H9 (cell line): Measurements from ENCODE around the gene RHOB. TPM values are rescaled to one million over a fixed set of nuclear protein-coding genes. Genes with fewer than 3 reads are reported as not detected.

ENCODE experiments used
- DNase-seq: peaks from one replicate; pipeline ENCODE4 v3.0.0-alpha.2; 2017
- H2AFZ ChIP-seq: one replicate; pipeline ENCODE4 v1.6.1; 2013; ENCODE audit warnings: mild to moderate bottlenecking, low read length, control low read depth, moderate library complexity
- H2AK5ac ChIP-seq: 2 replicates; pipeline ENCODE4 v1.6.1; 2013; ENCODE audit warnings: low read length, control low read depth, mixed read lengths; ENCODE audit not compliant: insufficient read length
- H2BK120ac ChIP-seq: one replicate; pipeline ENCODE4 v1.6.1; 2013; ENCODE audit warnings: low read depth, mild to moderate bottlenecking, low read length, control low read depth, inconsistent platforms; ENCODE audit not compliant: poor library complexity, severe bottlenecking
- H2BK12ac ChIP-seq: 2 replicates; pipeline ENCODE4 v1.6.1; 2013; ENCODE audit warnings: low read length, control low read depth, mixed read lengths, low read depth; ENCODE audit not compliant: insufficient read length
- H2BK15ac ChIP-seq: 2 replicates; pipeline ENCODE4 v1.6.1; 2013; ENCODE audit warnings: low read depth, low read length, control low read depth
- H2BK20ac ChIP-seq: one replicate; pipeline ENCODE4 v1.6.1; 2013; ENCODE audit warnings: low read depth, mild to moderate bottlenecking, low read length, control low read depth, inconsistent platforms; ENCODE audit not compliant: poor library complexity, severe bottlenecking
- H2BK5ac ChIP-seq: 2 replicates; pipeline ENCODE4 v1.6.1; 2013; ENCODE audit warnings: low read length, control low read depth, mixed read lengths; ENCODE audit not compliant: insufficient read length
- H3K14ac ChIP-seq: 2 replicates; pipeline ENCODE4 v1.6.1; 2013; ENCODE audit warnings: low read length, control low read depth; ENCODE audit not compliant: insufficient read depth
- H3K18ac ChIP-seq: 2 replicates; pipeline ENCODE4 v1.6.1; 2013; ENCODE audit warnings: low read depth, mild to moderate bottlenecking, mixed read lengths, low read length, control low read depth; ENCODE audit not compliant: insufficient read length
- H3K23ac ChIP-seq: 2 replicates; pipeline ENCODE4 v1.6.1; 2013; ENCODE audit warnings: low read length, control low read depth, mixed read lengths, low read depth; ENCODE audit not compliant: insufficient read length
- H3K23me2 ChIP-seq: 2 replicates; pipeline ENCODE4 v1.6.1; 2013; ENCODE audit warnings: low read depth, mild to moderate bottlenecking, mixed read lengths, low read length, control low read depth; ENCODE audit not compliant: insufficient read length, poor library complexity, severe bottlenecking
- H3K27ac ChIP-seq: 2 replicates; pipeline ENCODE4 v1.5.1; 2013; ENCODE audit warnings: low read length, control low read depth, mixed read lengths, low read depth; ENCODE audit not compliant: insufficient read length
- H3K27me3 ChIP-seq: 2 replicates; pipeline ENCODE4 v1.6.1; 2013; ENCODE audit warnings: low read length, control low read depth, inconsistent platforms; ENCODE audit not compliant: insufficient read depth
- H3K4ac ChIP-seq: 2 replicates; pipeline ENCODE4 v1.6.1; 2013; ENCODE audit warnings: low read depth, mild to moderate bottlenecking, control low read depth, inconsistent platforms, low read length, moderate library complexity
- H3K4me1 ChIP-seq: 2 replicates; pipeline ENCODE4 v1.6.1; 2013; ENCODE audit warnings: low read length, control low read depth, inconsistent platforms; ENCODE audit not compliant: insufficient read depth
- H3K4me2 ChIP-seq: 2 replicates; pipeline ENCODE4 v1.6.1; 2013; ENCODE audit warnings: low read length, control low read depth, mixed read lengths; ENCODE audit not compliant: insufficient read length, insufficient read depth
- H3K56ac ChIP-seq: 2 replicates; pipeline ENCODE4 v1.6.1; 2013; ENCODE audit warnings: low read depth, mild to moderate bottlenecking, mixed read lengths, low read length, control low read depth; ENCODE audit not compliant: insufficient read length
- H3K79me1 ChIP-seq: 2 replicates; pipeline ENCODE4 v1.6.1; 2013; ENCODE audit warnings: low read depth, mild to moderate bottlenecking, moderate library complexity, low read length, control low read depth, inconsistent platforms; ENCODE audit not compliant: insufficient read depth, poor library complexity, severe bottlenecking
- H3K79me2 ChIP-seq: 2 replicates; pipeline ENCODE4 v1.6.1; 2013; ENCODE audit warnings: low read length, control low read depth, inconsistent platforms; ENCODE audit not compliant: insufficient read depth
- H3K9ac ChIP-seq: 2 replicates; pipeline ENCODE4 v1.6.1; 2013; ENCODE audit warnings: low read length, control low read depth, mixed read lengths; ENCODE audit not compliant: insufficient read length; ENCODE audit errors: extremely low read depth
- H3K9me3 ChIP-seq: one replicate; pipeline ENCODE4 v1.6.1; 2013; ENCODE audit warnings: low read depth, low read length, inconsistent platforms; ENCODE audit not compliant: control insufficient read depth
- H3T11ph ChIP-seq: one replicate; pipeline ENCODE4 v1.6.1; 2013; ENCODE audit warnings: mild to moderate bottlenecking, low read length, control low read depth, inconsistent platforms
- H4K20me1 ChIP-seq: one replicate; pipeline ENCODE4 v1.6.1; 2013; ENCODE audit not compliant: control insufficient read depth, insufficient read length, insufficient read depth
- H4K5ac ChIP-seq: 2 replicates; pipeline ENCODE4 v1.6.1; 2013; ENCODE audit warnings: low read depth, mild to moderate bottlenecking, mixed read lengths, low read length, control low read depth; ENCODE audit not compliant: insufficient read length
- H4K8ac ChIP-seq: replicated peaks from 2 replicates; pipeline ENCODE4 v1.6.1; 2013; ENCODE audit warnings: low read length, control low read depth, mixed read lengths, low read depth; ENCODE audit not compliant: insufficient read length
- H4K91ac ChIP-seq: 2 replicates; pipeline ENCODE4 v1.6.1; 2013; ENCODE audit warnings: low read depth, mild to moderate bottlenecking, moderate library complexity, mixed read lengths, low read length, control low read depth; ENCODE audit not compliant: insufficient read length
- H3K27ac Mint-ChIP-seq, 3 experiments: 2 replicates in 2 of 3; 3 replicates in 1 of 3; pipeline ENCODE4 v1.8.0; 2020 to 2021; ENCODE audit warnings: mixed read lengths in 3 of 3, mild to moderate bottlenecking in 1 of 3, moderate library complexity in 1 of 3
- H3K27me3 Mint-ChIP-seq: 2 replicates; pipeline ENCODE4 v1.8.0; 2021; ENCODE audit warnings: low read depth, mild to moderate bottlenecking, moderate library complexity, mixed read lengths
- H3K36me3 Mint-ChIP-seq, 3 experiments: 2 replicates in 2 of 3; 3 replicates in 1 of 3; pipeline ENCODE4 v1.8.0; 2020 to 2021; ENCODE audit warnings: low read depth in 3 of 3, mixed read lengths in 3 of 3; ENCODE audit not compliant: insufficient read depth in 1 of 3
- H3K4me1 Mint-ChIP-seq, 2 experiments: 2 replicates each; pipeline ENCODE4 v1.8.0; 2020; ENCODE audit warnings: mixed read lengths in 2 of 2
- H3K4me3 Mint-ChIP-seq, 2 experiments: 2 replicates in 1 of 2; 3 replicates in 1 of 2; pipeline ENCODE4 v1.8.0; 2020 to 2021; ENCODE audit warnings: mild to moderate bottlenecking in 2 of 2, mixed read lengths in 2 of 2, moderate library complexity in 1 of 2
- H3K9me3 Mint-ChIP-seq, 2 experiments: 2 replicates in 1 of 2; 3 replicates in 1 of 2; pipeline ENCODE4 v1.8.0; 2020; ENCODE audit warnings: mild to moderate bottlenecking in 2 of 2, mixed read lengths in 2 of 2, moderate library complexity in 1 of 2
- WGBS: extraction: QIAGEN DNeasy Blood & Tissue Kit; methylation state at CpG from one replicate; pipeline ENCODE4 v1.1.7; 2013; ENCODE audit warnings: missing lambda C conversion rate, low lambda C conversion rate, mixed read lengths; ENCODE audit not compliant: insufficient read length; ENCODE audit errors: extremely low coverage; 5-methylcytosine and 5-hydroxymethylcytosine counted together
- total RNA-seq: library from RNA; stranded (reverse); gene quantifications from 2 replicates; pipeline ENCODE4 v1.2.1, GENCODE V29; 2021
- TF ChIP-seq, protein P1 (sequence below): fragments of 200-600 bp; sonication (generic); conservative IDR thresholded peaks from 3 replicates; pipeline ENCODE4 v1.8.0; 2021; ENCODE audit warnings: antibody characterized with exemption, mild to moderate bottlenecking

The RHOB gene
- total RNA-seq, 1 experiment from 2014 or later, result 10.3 TPM

DNA sequence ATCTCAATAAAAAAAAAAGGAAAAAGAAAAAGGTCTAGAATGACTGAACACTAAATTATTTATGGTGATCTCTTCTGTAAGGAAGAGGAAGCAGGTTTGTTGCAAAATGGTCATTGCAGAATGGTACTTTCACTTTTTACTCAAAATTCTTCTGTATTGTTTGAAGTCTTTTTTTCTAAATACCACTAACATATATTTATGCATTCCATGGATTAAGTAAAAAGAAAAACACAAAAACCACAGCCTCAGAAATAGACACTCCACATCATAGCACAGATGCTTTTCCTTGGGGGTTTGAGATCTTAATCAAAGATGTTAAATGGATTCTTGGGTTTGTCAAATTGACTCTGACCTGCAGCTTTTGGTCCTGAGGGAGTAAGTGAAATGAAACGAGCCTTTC, 47.4 kb downstream of the RHOB start:
- Histone ChIP-seq H3K23me2 (no peaks in the 10 kb centered on the region), H3K14ac (no peak overlapping the region), H3K9ac (no peak overlapping the region), H3K23ac (no peak overlapping the region), H4K20me1 (no peaks in the 10 kb centered on the region), H2BK15ac (no peak overlapping the region), H2BK120ac (no peak overlapping the region), H2AFZ (no peak overlapping the region), H3K79me2 (no peaks in the 10 kb centered on the region), H2BK5ac (no peak overlapping the region), H4K91ac (no peak overlapping the region), H2BK12ac (no peak overlapping the region), H3K4ac (no peak overlapping the region), H3K27ac (no peak overlapping the region), H3K4me1 (no peaks in the 10 kb centered on the region; the same call in 1 of the 2 replicates), H3T11ph (no peak overlapping the region), H3K79me1 (no peaks in the 10 kb centered on the region), H2AK5ac (no peak overlapping the region), H3K9me3 (no peaks in the 10 kb centered on the region), H2BK20ac (no peak overlapping the region), H3K18ac (no peak overlapping the region), H3K4me2 (no peak overlapping the region), H3K27me3 (no peaks in the 10 kb centered on the region), H4K5ac (no peak overlapping the region), H4K8ac (no peak overlapping the region), H3K56ac (no peak overlapping the region)
- WGBS, result no CpG with 5 or more reads among the region's 1 CpG
- no peaks in the 10 kb centered on the region for H3K9me3 Mint-ChIP-seq
- no peak for DNase-seq
- H3K36me3 Mint-ChIP-seq, result no peaks in the 10 kb centered on the region
- H3K4me1 Mint-ChIP-seq, result peaks cover 17 to 22% of the 10 kb centered on the region in 2 experiments
- peaks cover 17% of the 10 kb centered on the region for H3K27me3 Mint-ChIP-seq
- no peak overlapping the region for H3K4me3 Mint-ChIP-seq
- H3K27ac Mint-ChIP-seq, result no peak overlapping the region
- TF ChIP-seq, protein P1, sequence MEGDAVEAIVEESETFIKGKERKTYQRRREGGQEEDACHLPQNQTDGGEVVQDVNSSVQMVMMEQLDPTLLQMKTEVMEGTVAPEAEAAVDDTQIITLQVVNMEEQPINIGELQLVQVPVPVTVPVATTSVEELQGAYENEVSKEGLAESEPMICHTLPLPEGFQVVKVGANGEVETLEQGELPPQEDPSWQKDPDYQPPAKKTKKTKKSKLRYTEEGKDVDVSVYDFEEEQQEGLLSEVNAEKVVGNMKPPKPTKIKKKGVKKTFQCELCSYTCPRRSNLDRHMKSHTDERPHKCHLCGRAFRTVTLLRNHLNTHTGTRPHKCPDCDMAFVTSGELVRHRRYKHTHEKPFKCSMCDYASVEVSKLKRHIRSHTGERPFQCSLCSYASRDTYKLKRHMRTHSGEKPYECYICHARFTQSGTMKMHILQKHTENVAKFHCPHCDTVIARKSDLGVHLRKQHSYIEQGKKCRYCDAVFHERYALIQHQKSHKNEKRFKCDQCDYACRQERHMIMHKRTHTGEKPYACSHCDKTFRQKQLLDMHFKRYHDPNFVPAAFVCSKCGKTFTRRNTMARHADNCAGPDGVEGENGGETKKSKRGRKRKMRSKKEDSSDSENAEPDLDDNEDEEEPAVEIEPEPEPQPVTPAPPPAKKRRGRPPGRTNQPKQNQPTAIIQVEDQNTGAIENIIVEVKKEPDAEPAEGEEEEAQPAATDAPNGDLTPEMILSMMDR, result no peak
